Esophagus (tissue), 2 donors: ENCODE data around the gene IBTK. TPM values are rescaled to one million over a fixed set of nuclear protein-coding genes. Genes with fewer than 3 reads are reported as not detected.
"Not testable (repeated sequence)": the region's sequence is repeated elsewhere in the genome, so short reads cannot be mapped to it uniquely, and the experiment has no call there.

Source experiments
- H3K27ac ChIP-seq, 2 donors: one replicate each; pipeline ENCODE4 v1.5.1; 2013; ENCODE audit warnings: low read depth in 2 of 2, mild to moderate bottlenecking in 2 of 2, inconsistent platforms in 1 of 2, low read length in 1 of 2, moderate library complexity in 1 of 2
- H3K27me3 ChIP-seq, 2 donors: one replicate each; pipeline ENCODE4 v1.6.1; 2013; ENCODE audit warnings: low read length in 2 of 2, control low read depth in 1 of 2, mild to moderate bottlenecking in 1 of 2; ENCODE audit not compliant: insufficient read depth in 2 of 2, control insufficient read depth in 1 of 2
- H3K36me3 ChIP-seq, 2 donors: one replicate each; pipeline ENCODE4 v1.6.1; 2013; ENCODE audit warnings: low read length in 1 of 2; ENCODE audit not compliant: control insufficient read depth in 2 of 2, insufficient read depth in 2 of 2
- H3K4me1 ChIP-seq, 2 donors: one replicate each; pipeline ENCODE4 v1.6.1; 2013; ENCODE audit warnings: low read length in 1 of 2; ENCODE audit not compliant: control insufficient read depth in 2 of 2, insufficient read depth in 2 of 2
- H3K4me3 ChIP-seq, 2 donors: one replicate each; pipeline ENCODE4 v1.5.1; 2013; ENCODE audit warnings: low read length in 2 of 2, mild to moderate bottlenecking in 2 of 2, low read depth in 1 of 2, moderate library complexity in 1 of 2
- H3K9me3 ChIP-seq, 2 donors: one replicate each; pipeline ENCODE4 v1.6.1; 2013; ENCODE audit warnings: mild to moderate bottlenecking in 2 of 2, low read depth in 1 of 2, low read length in 1 of 2, moderate library complexity in 1 of 2; ENCODE audit not compliant: control insufficient read depth in 2 of 2, insufficient read depth in 1 of 2
- WGBS, 2 donors: extraction: QIAGEN DNeasy Blood & Tissue Kit; methylation state at CpG; one replicate each; pipeline ENCODE4 v1.1.7; 2013; 5-methylcytosine and 5-hydroxymethylcytosine counted together
- polyA plus RNA-seq, 2 donors: library from polyadenylated mRNA; stranded (reverse); fragments of 200-250 nt; gene quantifications; one replicate each; pipeline ENCODE4 v1.2.3, GENCODE V29; 2013
- donor health status: healthy with polysubstance abuse.
- donor health status: Bipolar disorder and iron deficiency.

The IBTK gene
- polyA plus RNA-seq, 2 donors = 13.6 to 18.0 TPM

DNA sequence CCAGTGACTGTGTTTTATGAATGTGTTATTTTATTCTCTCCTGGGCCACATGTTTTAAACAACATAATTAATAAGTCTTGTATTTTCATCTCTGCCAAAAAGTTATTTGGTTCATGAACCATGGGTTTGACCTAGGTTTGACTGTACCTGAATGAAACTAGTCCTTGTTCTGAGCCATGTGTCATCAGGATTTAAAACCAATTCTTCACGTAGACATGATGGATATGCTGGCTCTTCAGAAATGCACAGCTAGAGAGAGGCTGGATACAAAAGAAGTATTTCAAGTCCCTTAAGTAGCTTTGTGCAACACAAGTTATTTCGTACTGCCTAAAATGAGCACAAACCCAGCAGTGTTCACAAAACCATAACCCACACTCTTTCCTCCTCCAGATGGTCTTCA is 116.1 kb downstream of the IBTK start:
- Histone ChIP-seq H3K9me3 (no peaks in the 10 kb centered on the region), H3K27me3 (no peaks in the 10 kb centered on the region), H3K4me1 (no peaks in the 10 kb centered on the region), H3K36me3 (no peaks in the 10 kb centered on the region), H3K27ac (peak overlapping the region in 1 of 2 donors; percentile 27), H3K4me3 (no peak overlapping the region)
- WGBS, 2 donors = 44 to 62% methylated on average over 2 of the region's 2 CpGs

DNA sequence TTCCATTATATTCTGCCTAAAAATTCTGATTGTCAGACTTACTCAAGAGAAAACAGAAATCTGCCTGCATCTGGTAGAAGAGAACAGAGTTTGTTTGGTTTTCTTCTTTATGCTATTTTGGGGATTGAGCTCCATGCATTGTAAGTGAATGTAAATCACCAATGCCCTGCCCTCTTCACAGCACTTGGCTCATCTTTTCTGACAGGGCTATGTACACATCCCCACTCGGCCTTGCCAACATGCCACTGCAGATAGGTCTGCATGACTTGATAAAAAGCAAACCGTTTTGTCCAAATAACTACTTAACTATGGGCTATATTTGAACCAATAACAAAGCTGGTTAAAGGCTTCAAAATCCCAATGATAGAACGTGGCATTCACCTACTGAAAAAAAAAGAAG is 117.7 kb downstream of the IBTK start:
- Histone ChIP-seq H3K4me1 (no peaks in the 10 kb centered on the region), H3K27ac (no peak overlapping the region), H3K36me3 (no peaks in the 10 kb centered on the region), H3K9me3 (no peaks in the 10 kb centered on the region), H3K27me3 (no peaks in the 10 kb centered on the region), H3K4me3 (no peak overlapping the region)
- whole genome bisulfite sequencing, 2 donors = 27 to 32% methylated on average over 3 of the region's 3 CpGs

DNA sequence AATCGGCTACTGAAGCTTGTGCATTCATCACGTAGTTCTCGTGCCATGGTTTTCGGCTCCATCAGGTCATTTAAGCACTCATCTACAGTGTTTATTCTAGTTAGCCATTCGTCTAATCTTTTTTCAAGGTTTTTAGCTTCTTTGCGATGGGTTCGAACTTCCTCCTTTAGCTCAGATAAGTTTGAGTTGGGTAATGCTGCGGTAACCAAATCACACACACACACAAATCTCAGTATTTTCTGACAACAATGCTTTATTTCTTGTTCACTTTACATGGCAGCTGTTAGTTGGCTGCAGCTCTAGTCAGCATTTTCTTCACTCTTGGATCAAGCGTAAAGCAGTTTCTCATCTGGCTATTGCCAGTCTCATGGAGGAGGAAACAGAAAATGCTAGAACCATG is 118.6 kb downstream of the IBTK start:
- H3K4me3 ChIP-seq, H3K27ac ChIP-seq, H3K36me3 ChIP-seq, H3K9me3 ChIP-seq, H3K27me3 ChIP-seq, H3K4me1 ChIP-seq: not testable (repeated sequence)
- WGBS, 2 donors = 93 to 96% methylated on average over 9 of the region's 9 CpGs

DNA sequence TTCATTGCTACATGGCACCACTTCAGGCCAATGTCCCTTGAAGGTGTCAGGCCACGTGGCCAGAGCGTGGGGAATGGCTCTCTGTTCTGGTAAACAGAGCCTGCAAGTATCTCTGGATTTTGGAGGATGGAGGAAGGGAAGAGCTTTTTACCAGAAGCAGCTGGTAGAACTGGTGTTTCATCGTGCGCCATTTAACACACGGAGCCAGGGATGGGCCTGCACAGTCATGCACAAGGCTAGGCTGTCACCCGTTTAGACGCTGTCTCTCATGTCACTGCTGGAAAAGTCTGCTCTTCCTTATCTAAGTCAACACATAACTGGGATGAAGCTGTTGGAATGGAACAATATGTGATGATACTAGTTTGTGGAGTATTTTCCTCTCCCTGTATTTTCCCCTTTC is 123.9 kb downstream of the IBTK start:
- WGBS, 2 donors = 68 to 76% methylated on average over 7 of the region's 7 CpGs
- H3K36me3 ChIP-seq = no peaks in the 10 kb centered on the region
- no peak overlapping the region for H3K4me3 ChIP-seq
- H3K27me3 ChIP-seq = no peaks in the 10 kb centered on the region
- no peaks in the 10 kb centered on the region for H3K9me3 ChIP-seq
- peak overlapping the region in 1 of 2 donors; percentile 40 for H3K27ac ChIP-seq
- no peaks in the 10 kb centered on the region for H3K4me1 ChIP-seq

Other genes starting within 250 kb of the IBTK start
- gene TPBG, start 116.1 kb upstream of the IBTK start, polyA plus RNA-seq = 10 to 100 TPM; 16.9 to 23.7 TPM